Measurements from ENCODE around the gene CLBA1.

GRCh38 chr14:105025429-105025828, 39.8 kb downstream of the CLBA1 start:
- TF ChIP-seq CTCF (IDR thresholded peaks at IDR 0.05): no peak
- no peak for TF ChIP-seq EZH2 (IDR thresholded peaks at IDR 0.05; ENCODE audit: borderline replicate concordance, insufficient read depth, low read depth, low read length, poor library complexity, severe bottlenecking)

Measured in B cell (primary cell).